NCI-H774 (cell line): ENCODE data around the gene GMFB.

Source experiments
- DNase-seq: peaks from one replicate; lab custom pipeline; 2025; lab: John Stamatoyannopoulos, UW

Gene GMFB

DNA sequence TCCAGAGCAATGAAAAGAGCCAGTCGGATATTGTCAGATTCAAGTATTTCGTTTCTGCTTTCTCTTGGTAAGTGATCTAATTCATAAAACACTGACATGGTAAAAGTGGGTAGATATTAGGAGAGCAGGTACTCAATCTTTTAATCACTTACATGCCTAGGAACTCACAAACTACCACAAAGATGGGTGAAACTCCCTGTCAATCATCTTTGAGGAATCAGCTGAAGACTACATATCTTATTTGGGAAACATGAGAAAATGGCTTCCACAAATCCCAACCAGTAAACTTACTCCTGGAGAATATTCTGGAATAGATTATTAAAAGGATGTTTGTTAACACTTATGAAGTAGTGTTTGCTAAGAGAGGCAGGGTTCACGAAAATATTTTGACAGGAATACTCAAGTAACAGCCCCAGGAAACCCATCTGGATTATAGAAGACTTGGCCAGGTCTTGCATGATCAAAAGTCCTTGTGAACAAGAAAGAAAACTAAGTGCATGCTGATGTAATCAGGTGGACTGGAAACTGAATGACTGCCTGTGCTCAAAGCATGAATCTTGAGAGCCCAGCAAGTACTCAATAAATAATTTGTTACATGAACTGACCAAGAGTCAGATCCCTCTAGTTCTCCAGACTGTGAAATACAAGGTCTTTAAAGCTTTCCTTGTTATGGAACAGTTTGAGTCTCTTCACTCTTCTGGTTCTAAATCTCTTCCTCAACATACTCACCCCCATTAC, 63.1 kb downstream of the GMFB start:
- DNase-seq, result no peak

DNA sequence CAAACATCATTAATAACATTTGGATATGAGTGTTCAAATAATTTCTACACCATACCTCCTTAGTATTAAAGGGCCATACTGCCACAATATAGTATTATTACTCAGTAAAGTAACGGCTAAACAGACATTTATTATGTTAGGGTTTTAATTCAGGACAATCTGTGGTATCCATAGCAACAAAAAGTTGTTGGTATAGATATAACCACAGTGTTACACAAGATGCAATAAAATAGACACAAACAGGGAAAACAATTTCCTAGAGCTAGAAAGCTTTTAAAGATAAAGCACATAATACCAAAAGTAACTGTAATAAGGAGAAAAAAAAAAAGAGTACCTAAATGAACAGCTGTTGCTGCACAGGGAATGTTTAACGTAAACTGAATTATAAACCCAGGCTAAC, 63.7 kb downstream of the GMFB start:
- DNase-seq, result no peak
